Activated naive CD8-positive, alpha-beta T cell treated with anti-CD3 and anti-CD28 coated beads, Interleukin-2, amount 50 U/mL, for 24 hours (primary cell): ENCODE data around the gene DCBLD2.

Experiments
- ATAC-seq: fragments of 150-1000 bp; cut with Tn5 transposase; one replicate; pipeline ENCODE4 v1.10.0; 2021
- DNase-seq: peaks from one replicate; pipeline ENCODE4 v3.0.0; 2021
- H3K27ac Mint-ChIP-seq: one replicate; pipeline ENCODE4 v1.8.0; 2021; ENCODE audit warnings: mild to moderate bottlenecking, mixed read lengths
- H3K27me3 Mint-ChIP-seq: one replicate; pipeline ENCODE4 v1.8.0; 2021; ENCODE audit warnings: mixed read lengths
- H3K36me3 Mint-ChIP-seq: one replicate; pipeline ENCODE4 v1.8.0; 2021; ENCODE audit warnings: low read depth, mixed read lengths
- H3K4me1 Mint-ChIP-seq: one replicate; pipeline ENCODE4 v1.8.0; 2021; ENCODE audit warnings: mixed read lengths
- H3K4me3 Mint-ChIP-seq: one replicate; pipeline ENCODE4 v1.8.0; 2021; ENCODE audit warnings: mild to moderate bottlenecking, moderate library complexity, mixed read lengths
- H3K9me3 Mint-ChIP-seq: one replicate; pipeline ENCODE4 v1.8.0; 2021; ENCODE audit warnings: mixed read lengths

The DCBLD2 gene

GRCh38 chr3:98782824-98783500 lies 118.5 kb downstream of the DCBLD2 start:
- DNase-seq (no peak), ATAC-seq (no peak)
- H3K4me1 Mint-ChIP-seq, result peaks cover 21% of the 10 kb centered on the region
- no peak overlapping the region for H3K27ac Mint-ChIP-seq
- no peaks in the 10 kb centered on the region for H3K36me3 Mint-ChIP-seq
- H3K27me3 Mint-ChIP-seq, result peaks cover 6% of the 10 kb centered on the region
- H3K4me3 Mint-ChIP-seq, result no peak overlapping the region
- H3K9me3 Mint-ChIP-seq, result no peaks in the 10 kb centered on the region

- Mint-ChIP-seq H3K4me3 (no peak overlapping the region), H3K36me3 (no peaks in the 10 kb centered on the region), H3K27ac (no peak overlapping the region), H3K9me3 (no peaks in the 10 kb centered on the region), H3K4me1 (peaks cover 12% of the 10 kb centered on the region), H3K27me3 (peaks cover 6% of the 10 kb centered on the region)
- ATAC-seq, result no peak
- no peak for DNase-seq
These were observed 121.2 kb downstream of the DCBLD2 start for GRCh38 chr3:98780343-98780742.

- Mint-ChIP-seq H3K4me3 (no peak overlapping the region), H3K27ac (no peak overlapping the region), H3K36me3 (no peaks in the 10 kb centered on the region), H3K4me1 (peaks cover 12% of the 10 kb centered on the region), H3K9me3 (no peaks in the 10 kb centered on the region), H3K27me3 (peaks cover 5% of the 10 kb centered on the region)
- ATAC-seq (no peak), DNase-seq (no peak)
These were observed 121.8 kb downstream of the DCBLD2 start for GRCh38 chr3:98779541-98780335.

GRCh38 chr3:98778852-98779413 lies 122.6 kb downstream of the DCBLD2 start:
- ATAC-seq, result peak; percentile 15
- no peak overlapping the region for H3K4me3 Mint-ChIP-seq
- peaks cover 12% of the 10 kb centered on the region for H3K4me1 Mint-ChIP-seq
- no peak for DNase-seq
- no peak overlapping the region for H3K27ac Mint-ChIP-seq
- H3K36me3 Mint-ChIP-seq, result no peaks in the 10 kb centered on the region
- H3K9me3 Mint-ChIP-seq, result no peaks in the 10 kb centered on the region
- H3K27me3 Mint-ChIP-seq, result peaks cover 5% of the 10 kb centered on the region

- H3K27me3 Mint-ChIP-seq, result peaks cover 5% of the 10 kb centered on the region
- no peak overlapping the region for H3K4me3 Mint-ChIP-seq
- no peaks in the 10 kb centered on the region for H3K9me3 Mint-ChIP-seq
- no peak overlapping the region for H3K27ac Mint-ChIP-seq
- no peaks in the 10 kb centered on the region for H3K36me3 Mint-ChIP-seq
- ATAC-seq (peak; percentile 24), DNase-seq (no peak)
- peaks cover 12% of the 10 kb centered on the region for H3K4me1 Mint-ChIP-seq
These were observed 123.1 kb downstream of the DCBLD2 start for GRCh38 chr3:98778383-98778782.

GRCh38 chr3:98777801-98778220 lies 123.7 kb downstream of the DCBLD2 start:
- no peak overlapping the region for H3K27ac Mint-ChIP-seq
- H3K4me3 Mint-ChIP-seq, result no peak overlapping the region
- no peaks in the 10 kb centered on the region for H3K9me3 Mint-ChIP-seq
- no peaks in the 10 kb centered on the region for H3K36me3 Mint-ChIP-seq
- ATAC-seq, result no peak
- DNase-seq, result no peak
- peaks cover 12% of the 10 kb centered on the region for H3K4me1 Mint-ChIP-seq
- H3K27me3 Mint-ChIP-seq, result peaks cover 2% of the 10 kb centered on the region

GRCh38 chr3:98777286-98777685 lies 124.2 kb downstream of the DCBLD2 start:
- Mint-ChIP-seq H3K36me3 (no peaks in the 10 kb centered on the region), H3K4me3 (no peak overlapping the region), H3K9me3 (no peaks in the 10 kb centered on the region), H3K4me1 (peaks cover 12% of the 10 kb centered on the region), H3K27me3 (peaks cover 2% of the 10 kb centered on the region), H3K27ac (no peak overlapping the region)
- ATAC-seq (no peak), DNase-seq (no peak)

GRCh38 chr3:98776140-98776493 lies 125.4 kb downstream of the DCBLD2 start:
- peaks cover 2% of the 10 kb centered on the region for H3K27me3 Mint-ChIP-seq
- peaks cover 12% of the 10 kb centered on the region for H3K4me1 Mint-ChIP-seq
- DNase-seq (no peak), ATAC-seq (no peak)
- no peaks in the 10 kb centered on the region for H3K9me3 Mint-ChIP-seq
- no peaks in the 10 kb centered on the region for H3K36me3 Mint-ChIP-seq
- no peak overlapping the region for H3K4me3 Mint-ChIP-seq
- no peak overlapping the region for H3K27ac Mint-ChIP-seq

GRCh38 chr3:98775459-98776139 lies 125.9 kb downstream of the DCBLD2 start:
- ATAC-seq, result no peak
- H3K27ac Mint-ChIP-seq, result no peak overlapping the region

GRCh38 chr3:98772022-98772421 lies 129.5 kb downstream of the DCBLD2 start:
- no peaks in the 10 kb centered on the region for H3K36me3 Mint-ChIP-seq
- no peaks in the 10 kb centered on the region for H3K9me3 Mint-ChIP-seq
- H3K4me3 Mint-ChIP-seq, result no peak overlapping the region
- ATAC-seq (no peak), DNase-seq (no peak)
- peaks cover 5% of the 10 kb centered on the region for H3K27me3 Mint-ChIP-seq
- H3K27ac Mint-ChIP-seq, result no peak overlapping the region
- H3K4me1 Mint-ChIP-seq, result peaks cover 7% of the 10 kb centered on the region

More at GRCh38 chr3:98775459-98776139, 125.9 kb downstream of the DCBLD2 start:
- DNase-seq, result no peak
- Mint-ChIP-seq H3K9me3 (no peaks in the 10 kb centered on the region), H3K4me1 (peaks cover 16% of the 10 kb centered on the region), H3K36me3 (no peaks in the 10 kb centered on the region), H3K4me3 (no peak overlapping the region), H3K27me3 (no peaks in the 10 kb centered on the region)

- Mint-ChIP-seq H3K4me3 (no peak overlapping the region), H3K27ac (no peak overlapping the region), H3K27me3 (peaks cover 5% of the 10 kb centered on the region), H3K9me3 (no peaks in the 10 kb centered on the region), H3K4me1 (peaks cover 7% of the 10 kb centered on the region), H3K36me3 (no peaks in the 10 kb centered on the region)
- no peak for DNase-seq
- ATAC-seq, result no peak
These were observed 131.0 kb downstream of the DCBLD2 start for GRCh38 chr3:98770261-98771039.

- no peak for ATAC-seq
- Mint-ChIP-seq H3K27me3 (peaks cover 5% of the 10 kb centered on the region), H3K36me3 (no peaks in the 10 kb centered on the region), H3K4me1 (peaks cover 7% of the 10 kb centered on the region), H3K4me3 (no peak overlapping the region), H3K27ac (no peak overlapping the region), H3K9me3 (no peaks in the 10 kb centered on the region)
- no peak for DNase-seq
These were observed 132.0 kb downstream of the DCBLD2 start for GRCh38 chr3:98769448-98769847.

GRCh38 chr3:98768961-98769360 lies 132.5 kb downstream of the DCBLD2 start:
- Mint-ChIP-seq H3K36me3 (no peaks in the 10 kb centered on the region), H3K4me3 (no peak overlapping the region), H3K9me3 (no peaks in the 10 kb centered on the region), H3K4me1 (peaks cover 7% of the 10 kb centered on the region), H3K27me3 (peaks cover 5% of the 10 kb centered on the region), H3K27ac (no peak overlapping the region)
- ATAC-seq (no peak), DNase-seq (no peak)

GRCh38 chr3:98766924-98767323 lies 134.6 kb downstream of the DCBLD2 start:
- ATAC-seq (no peak), DNase-seq (no peak)
- H3K27me3 Mint-ChIP-seq, result peaks cover 5% of the 10 kb centered on the region
- no peaks in the 10 kb centered on the region for H3K9me3 Mint-ChIP-seq
- H3K36me3 Mint-ChIP-seq, result no peaks in the 10 kb centered on the region
- H3K4me1 Mint-ChIP-seq, result peaks cover 9% of the 10 kb centered on the region
- H3K4me3 Mint-ChIP-seq, result no peak overlapping the region
- H3K27ac Mint-ChIP-seq, result no peak overlapping the region
